WERI-Rb-1 (cell line): Measurements from ENCODE around the gene ZNF280B.
"Not testable (repeated sequence)": the region's sequence is repeated elsewhere in the genome, so short reads cannot be mapped to it uniquely, and the experiment has no call there.

Experiments
- DNase-seq: peaks from one replicate; pipeline ENCODE4 v3.0.0-alpha.2; 2020
- H3K27ac ChIP-seq: fragments of 250-450 bp; sonication (Bioruptor Pico); 2 replicates; pipeline ENCODE4 v1.5.1; 2020; ENCODE audit warnings: mild to moderate bottlenecking, moderate library complexity
- H3K27me3 ChIP-seq: fragments of 250-450 bp; sonication (Bioruptor Pico); 2 replicates; pipeline ENCODE4 v1.5.1; 2021; ENCODE audit warnings: mild to moderate bottlenecking, low read depth, moderate library complexity; ENCODE audit not compliant: insufficient read depth, severe bottlenecking
- H3K36me3 ChIP-seq: fragments of 250-450 bp; sonication (Bioruptor Pico); 2 replicates; pipeline ENCODE4 v1.5.1; 2020; ENCODE audit warnings: mild to moderate bottlenecking, moderate library complexity
- H3K4me3 ChIP-seq: 2 replicates; pipeline ENCODE4 v1.5.1; 2011; ENCODE audit warnings: low read depth, mild to moderate bottlenecking, control low read depth, low read length
- H3K9me3 ChIP-seq: fragments of 250-450 bp; sonication (Bioruptor Pico); 2 replicates; pipeline ENCODE4 v1.5.1; 2021; ENCODE audit warnings: mild to moderate bottlenecking, moderate library complexity; ENCODE audit not compliant: severe bottlenecking
- TF ChIP-seq, protein P1 (sequence below): IDR thresholded peaks from 2 replicates; pipeline ENCODE4 v1.5.1; 2011; ENCODE audit warnings: low read depth, mild to moderate bottlenecking, control low read depth, inconsistent platforms, low read length

ZNF280B gene

DNA sequence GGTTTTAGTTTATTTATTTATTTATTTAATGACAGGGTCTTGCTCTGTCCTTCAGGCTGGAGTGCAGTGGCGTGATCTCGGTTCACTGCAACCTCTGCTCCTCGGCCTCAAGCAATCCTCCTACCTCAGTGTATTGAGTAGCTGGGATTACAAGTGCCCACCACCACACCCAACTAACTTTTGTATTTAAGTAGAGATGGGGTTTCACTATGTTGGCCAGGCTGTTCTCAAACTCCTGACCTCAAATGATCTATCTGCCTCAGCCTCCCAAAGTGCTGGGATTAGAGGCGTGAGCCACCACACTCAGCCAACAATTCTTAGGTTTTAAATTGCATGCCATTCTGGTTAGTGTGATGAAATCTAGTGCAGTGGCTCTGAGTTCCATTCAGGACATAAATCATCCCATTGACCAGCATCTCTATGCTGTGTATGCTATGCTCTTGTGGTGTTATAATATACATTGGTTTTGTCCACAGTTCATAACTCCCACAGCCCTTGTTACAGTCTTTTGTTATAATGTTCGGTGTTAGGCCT, 28.5 kb downstream of the ZNF280B start:
- Histone ChIP-seq H3K9me3 (no peaks in the 10 kb centered on the region), H3K27ac (no peak overlapping the region), H3K4me3 (no peak overlapping the region), H3K36me3 (no peaks in the 10 kb centered on the region), H3K27me3 (no peaks in the 10 kb centered on the region)
- no peak for DNase-seq
- TF ChIP-seq, protein P1, sequence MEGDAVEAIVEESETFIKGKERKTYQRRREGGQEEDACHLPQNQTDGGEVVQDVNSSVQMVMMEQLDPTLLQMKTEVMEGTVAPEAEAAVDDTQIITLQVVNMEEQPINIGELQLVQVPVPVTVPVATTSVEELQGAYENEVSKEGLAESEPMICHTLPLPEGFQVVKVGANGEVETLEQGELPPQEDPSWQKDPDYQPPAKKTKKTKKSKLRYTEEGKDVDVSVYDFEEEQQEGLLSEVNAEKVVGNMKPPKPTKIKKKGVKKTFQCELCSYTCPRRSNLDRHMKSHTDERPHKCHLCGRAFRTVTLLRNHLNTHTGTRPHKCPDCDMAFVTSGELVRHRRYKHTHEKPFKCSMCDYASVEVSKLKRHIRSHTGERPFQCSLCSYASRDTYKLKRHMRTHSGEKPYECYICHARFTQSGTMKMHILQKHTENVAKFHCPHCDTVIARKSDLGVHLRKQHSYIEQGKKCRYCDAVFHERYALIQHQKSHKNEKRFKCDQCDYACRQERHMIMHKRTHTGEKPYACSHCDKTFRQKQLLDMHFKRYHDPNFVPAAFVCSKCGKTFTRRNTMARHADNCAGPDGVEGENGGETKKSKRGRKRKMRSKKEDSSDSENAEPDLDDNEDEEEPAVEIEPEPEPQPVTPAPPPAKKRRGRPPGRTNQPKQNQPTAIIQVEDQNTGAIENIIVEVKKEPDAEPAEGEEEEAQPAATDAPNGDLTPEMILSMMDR: no peak

- no peaks in the 10 kb centered on the region for H3K27me3 ChIP-seq
- DNase-seq: no peak
- TF ChIP-seq, protein P1: no peak
- no peaks in the 10 kb centered on the region for H3K9me3 ChIP-seq
- H3K36me3 ChIP-seq: no peaks in the 10 kb centered on the region
- H3K27ac ChIP-seq: no peak overlapping the region
- no peak overlapping the region for H3K4me3 ChIP-seq
Observed at GRCh38 chr22:22479116-22479515, 29.4 kb downstream of the ZNF280B start.

GRCh38 chr22:22478470-22478869, 30.1 kb downstream of the ZNF280B start:
- Histone ChIP-seq H3K4me3 (no peak overlapping the region), H3K36me3 (no peaks in the 10 kb centered on the region), H3K27me3 (no peaks in the 10 kb centered on the region), H3K27ac (no peak overlapping the region), H3K9me3 (no peaks in the 10 kb centered on the region)
- TF ChIP-seq, protein P1: no peak
- DNase-seq: no peak

DNA sequence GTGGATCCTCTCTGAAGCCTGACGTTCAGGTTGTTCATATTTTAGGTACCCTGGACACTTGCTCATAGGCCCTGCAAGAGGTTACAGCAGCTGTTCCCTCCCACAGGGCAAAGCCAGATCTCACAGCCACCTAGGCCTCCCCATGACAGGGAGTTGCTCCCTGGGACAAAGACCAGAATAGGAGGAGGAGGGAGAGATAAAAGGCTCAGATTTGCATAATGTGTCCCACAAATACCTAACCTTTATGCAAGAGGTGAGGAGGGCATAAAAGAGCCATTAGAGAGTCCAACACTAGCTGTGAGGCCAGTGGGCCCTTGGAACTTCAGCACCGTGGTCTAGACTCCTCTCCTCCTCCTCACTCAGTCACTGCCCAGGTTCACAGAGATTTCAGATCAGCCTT, 33.8 kb downstream of the ZNF280B start:
- no peak for DNase-seq
- TF ChIP-seq, protein P1: no peak
- H3K27me3 ChIP-seq: no peaks in the 10 kb centered on the region

DNA sequence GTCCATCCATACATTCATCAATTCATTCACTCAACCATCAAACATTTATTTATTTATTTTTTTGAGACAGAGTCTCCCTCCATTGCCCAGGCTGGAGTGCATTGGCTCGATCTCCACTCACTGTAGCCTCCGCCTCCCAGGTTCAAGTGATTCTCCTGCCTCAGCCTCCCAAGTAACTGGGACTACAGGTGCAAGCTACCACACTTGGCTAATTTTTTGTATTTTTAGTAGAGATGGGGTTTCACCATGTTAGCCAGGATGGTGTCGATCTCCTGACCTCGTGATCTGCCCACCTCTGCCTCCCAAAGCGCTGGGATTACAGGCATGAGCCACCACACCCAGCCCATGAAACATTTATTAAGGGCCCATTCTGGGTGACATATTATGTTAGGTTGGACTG, 37.4 kb downstream of the ZNF280B start:
- not testable (repeated sequence) for H3K36me3 ChIP-seq, H3K27me3 ChIP-seq, DNase-seq, H3K4me3 ChIP-seq, H3K27ac ChIP-seq
- peaks cover 12% of the 10 kb centered on the region for H3K9me3 ChIP-seq

More for the DNA sequence above, 33.8 kb downstream of the ZNF280B start:
- H3K4me3 ChIP-seq: no peak overlapping the region
- H3K27ac ChIP-seq: no peak overlapping the region
- no peaks in the 10 kb centered on the region for H3K36me3 ChIP-seq
- H3K9me3 ChIP-seq: no peaks in the 10 kb centered on the region

GRCh38 chr22:22469527-22469926, 39.0 kb downstream of the ZNF280B start:
- no peak overlapping the region for H3K27ac ChIP-seq
- DNase-seq: no peak
- H3K36me3 ChIP-seq: no peaks in the 10 kb centered on the region
- H3K27me3 ChIP-seq: no peaks in the 10 kb centered on the region
- peaks cover 12% of the 10 kb centered on the region for H3K9me3 ChIP-seq
- no peak overlapping the region for H3K4me3 ChIP-seq
- TF ChIP-seq, protein P1: no peak

- H3K4me3 ChIP-seq, H3K27ac ChIP-seq, H3K27me3 ChIP-seq, DNase-seq, H3K36me3 ChIP-seq: not testable (repeated sequence)
- peaks cover 12% of the 10 kb centered on the region for H3K9me3 ChIP-seq
Observed at GRCh38 chr22:22468794-22469469, 39.6 kb downstream of the ZNF280B start.
